OCI-LY3 (cell line): ENCODE results near the gene PITPNM1.

ENCODE experiments used
- EZH2phosphoT487 ChIP-seq: fragments of 200-600 bp; shearing (Covaris generic); IDR thresholded peaks from 2 replicates; pipeline ENCODE4 v1.6.1; 2018; ENCODE audit warnings: antibody characterized with exemption, mixed run types, low read depth
- TF ChIP-seq, protein P1 (sequence below): fragments of 200-600, 300-600 bp; sonication (generic); IDR thresholded peaks from 2 replicates; pipeline ENCODE4 v1.5.1; 2014; ENCODE audit warnings: antibody characterized with exemption, low read length, low read depth

DNA sequence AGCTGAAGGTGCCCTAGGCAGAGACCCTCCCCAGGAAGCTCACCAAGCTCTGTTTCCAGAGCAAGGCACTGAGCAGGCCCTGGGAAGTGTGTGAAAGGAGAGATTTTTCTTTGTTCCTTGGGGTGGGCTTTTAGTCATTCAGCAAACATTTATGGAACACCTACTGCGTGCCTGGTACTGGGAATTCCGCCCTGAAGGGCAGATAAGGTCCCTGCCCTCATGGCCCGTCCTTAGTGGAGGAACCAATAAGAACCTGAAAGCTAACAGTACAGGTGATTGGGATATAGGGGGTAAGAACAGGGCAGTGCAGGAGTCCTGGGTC lies 40.0 kb downstream of the PITPNM1 start:
- TF ChIP-seq, protein P1, sequence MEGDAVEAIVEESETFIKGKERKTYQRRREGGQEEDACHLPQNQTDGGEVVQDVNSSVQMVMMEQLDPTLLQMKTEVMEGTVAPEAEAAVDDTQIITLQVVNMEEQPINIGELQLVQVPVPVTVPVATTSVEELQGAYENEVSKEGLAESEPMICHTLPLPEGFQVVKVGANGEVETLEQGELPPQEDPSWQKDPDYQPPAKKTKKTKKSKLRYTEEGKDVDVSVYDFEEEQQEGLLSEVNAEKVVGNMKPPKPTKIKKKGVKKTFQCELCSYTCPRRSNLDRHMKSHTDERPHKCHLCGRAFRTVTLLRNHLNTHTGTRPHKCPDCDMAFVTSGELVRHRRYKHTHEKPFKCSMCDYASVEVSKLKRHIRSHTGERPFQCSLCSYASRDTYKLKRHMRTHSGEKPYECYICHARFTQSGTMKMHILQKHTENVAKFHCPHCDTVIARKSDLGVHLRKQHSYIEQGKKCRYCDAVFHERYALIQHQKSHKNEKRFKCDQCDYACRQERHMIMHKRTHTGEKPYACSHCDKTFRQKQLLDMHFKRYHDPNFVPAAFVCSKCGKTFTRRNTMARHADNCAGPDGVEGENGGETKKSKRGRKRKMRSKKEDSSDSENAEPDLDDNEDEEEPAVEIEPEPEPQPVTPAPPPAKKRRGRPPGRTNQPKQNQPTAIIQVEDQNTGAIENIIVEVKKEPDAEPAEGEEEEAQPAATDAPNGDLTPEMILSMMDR, result no peak
- no peak for TF ChIP-seq EZH2phosphoT487
